Astrocyte (in vitro differentiated cells and primary cell): ENCODE measurements around the gene LRRC45. TPM values are rescaled to one million over a fixed set of nuclear protein-coding genes. Genes with fewer than 3 reads are reported as not detected.

Experiments
- DNase-seq: peaks from one replicate; pipeline ENCODE4 v3.0.0-alpha.2; 2010; ENCODE audit warnings: low read depth
- FAIRE-seq: peaks from 2 replicates; lab custom pipeline; 2011; peaks lifted over from hg19 to GRCh38; lab: Jason Lieb, UNC
- H2AFZ ChIP-seq: 2 replicates; pipeline ENCODE4 v1.6.0; 2012; ENCODE audit warnings: low read depth, low read length, inconsistent platforms
- H3K27ac ChIP-seq: 2 replicates; pipeline ENCODE4 v1.5.1; 2011; ENCODE audit warnings: low read depth, low read length, inconsistent platforms
- H3K27me3 ChIP-seq: 2 replicates; pipeline ENCODE4 v1.6.0; 2011; ENCODE audit warnings: low read length, inconsistent platforms; ENCODE audit not compliant: insufficient read depth
- H3K36me3 ChIP-seq: 2 replicates; pipeline ENCODE4 v1.5.1; 2011; ENCODE audit warnings: low read length, inconsistent platforms; ENCODE audit not compliant: insufficient read depth
- H3K4me1 ChIP-seq: 2 replicates; pipeline ENCODE4 v1.5.1; 2011; ENCODE audit warnings: low read length, inconsistent platforms; ENCODE audit not compliant: insufficient read depth
- H3K4me2 ChIP-seq: 2 replicates; pipeline ENCODE4 v1.6.0; 2012; ENCODE audit warnings: low read length, inconsistent platforms
- H3K4me3 ChIP-seq: 2 replicates; pipeline ENCODE4 v1.5.1; 2011; ENCODE audit warnings: low read depth, mild to moderate bottlenecking, low read length, inconsistent platforms; ENCODE audit not compliant: insufficient read depth
- H3K79me2 ChIP-seq: 2 replicates; pipeline ENCODE4 v1.6.0; 2012; ENCODE audit warnings: mild to moderate bottlenecking, low read length, inconsistent platforms; ENCODE audit not compliant: insufficient read depth
- H3K9ac ChIP-seq: 2 replicates; pipeline ENCODE4 v1.6.0; 2012; ENCODE audit warnings: mild to moderate bottlenecking, low read length, inconsistent platforms
- H3K9me3 ChIP-seq: 2 replicates; pipeline ENCODE4 v1.5.1; 2012; ENCODE audit warnings: low read depth, mild to moderate bottlenecking, low read length, inconsistent platforms; ENCODE audit not compliant: insufficient read depth
- H4K20me1 ChIP-seq: 2 replicates; pipeline ENCODE4 v1.6.0; 2012; ENCODE audit warnings: low read length, inconsistent platforms; ENCODE audit not compliant: insufficient read depth
- H3K27ac Mint-ChIP-seq: one replicate; pipeline ENCODE4 v1.8.0; 2021; ENCODE audit warnings: mild to moderate bottlenecking, mixed read lengths; ENCODE audit not compliant: unreplicated experiment
- H3K27me3 Mint-ChIP-seq: one replicate; pipeline ENCODE4 v1.8.0; 2021; ENCODE audit warnings: low read depth, mixed read lengths; ENCODE audit not compliant: unreplicated experiment
- H3K36me3 Mint-ChIP-seq: one replicate; pipeline ENCODE4 v1.8.0; 2021; ENCODE audit warnings: low read depth, mixed read lengths; ENCODE audit not compliant: unreplicated experiment
- H3K4me1 Mint-ChIP-seq: one replicate; pipeline ENCODE4 v1.8.0; 2021; ENCODE audit warnings: low read depth, mixed read lengths; ENCODE audit not compliant: unreplicated experiment
- H3K4me3 Mint-ChIP-seq: one replicate; pipeline ENCODE4 v1.8.0; 2021; ENCODE audit warnings: mild to moderate bottlenecking, moderate library complexity, mixed read lengths; ENCODE audit not compliant: unreplicated experiment
- H3K9me3 Mint-ChIP-seq: one replicate; pipeline ENCODE4 v1.8.0; 2021; ENCODE audit warnings: mild to moderate bottlenecking, mixed read lengths; ENCODE audit not compliant: unreplicated experiment
- EZH2 ChIP-seq: IDR thresholded peaks from 2 replicates; pipeline ENCODE4 v1.6.1; 2012; ENCODE audit warnings: mild to moderate bottlenecking, low read length, inconsistent platforms; ENCODE audit not compliant: insufficient read depth
- total RNA-seq: library from RNA; stranded (reverse); gene quantifications from 2 replicates; pipeline ENCODE4 v1.2.1, GENCODE V29; 2021
- TF ChIP-seq, protein P1 (sequence below): IDR thresholded peaks from 2 replicates; pipeline ENCODE4 v1.5.1; 2011; ENCODE audit warnings: low read depth, mild to moderate bottlenecking, inconsistent platforms, low read length, moderate library complexity; ENCODE audit not compliant: insufficient read depth

Gene LRRC45
- total RNA-seq, 1 donor from 2014 or later = 6.6 TPM

- H3K4me1 Mint-ChIP-seq = no peaks in the 10 kb centered on the region
- Histone ChIP-seq H3K4me1 (no peaks in the 10 kb centered on the region), H3K4me2 (no peak overlapping the region), H3K9me3 (no peaks in the 10 kb centered on the region), H3K4me3 (no peak overlapping the region), H3K27ac (no peak overlapping the region), H3K27me3 (no peaks in the 10 kb centered on the region), H2AFZ (no peak overlapping the region), H3K36me3 (no peaks in the 10 kb centered on the region), H3K9ac (no peak overlapping the region), H4K20me1 (peaks cover 47% of the 10 kb centered on the region), H3K79me2 (no peaks in the 10 kb centered on the region)
- TF ChIP-seq EZH2 = no peak
- TF ChIP-seq, protein P1, sequence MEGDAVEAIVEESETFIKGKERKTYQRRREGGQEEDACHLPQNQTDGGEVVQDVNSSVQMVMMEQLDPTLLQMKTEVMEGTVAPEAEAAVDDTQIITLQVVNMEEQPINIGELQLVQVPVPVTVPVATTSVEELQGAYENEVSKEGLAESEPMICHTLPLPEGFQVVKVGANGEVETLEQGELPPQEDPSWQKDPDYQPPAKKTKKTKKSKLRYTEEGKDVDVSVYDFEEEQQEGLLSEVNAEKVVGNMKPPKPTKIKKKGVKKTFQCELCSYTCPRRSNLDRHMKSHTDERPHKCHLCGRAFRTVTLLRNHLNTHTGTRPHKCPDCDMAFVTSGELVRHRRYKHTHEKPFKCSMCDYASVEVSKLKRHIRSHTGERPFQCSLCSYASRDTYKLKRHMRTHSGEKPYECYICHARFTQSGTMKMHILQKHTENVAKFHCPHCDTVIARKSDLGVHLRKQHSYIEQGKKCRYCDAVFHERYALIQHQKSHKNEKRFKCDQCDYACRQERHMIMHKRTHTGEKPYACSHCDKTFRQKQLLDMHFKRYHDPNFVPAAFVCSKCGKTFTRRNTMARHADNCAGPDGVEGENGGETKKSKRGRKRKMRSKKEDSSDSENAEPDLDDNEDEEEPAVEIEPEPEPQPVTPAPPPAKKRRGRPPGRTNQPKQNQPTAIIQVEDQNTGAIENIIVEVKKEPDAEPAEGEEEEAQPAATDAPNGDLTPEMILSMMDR = no peak
- no peak overlapping the region for H3K4me3 Mint-ChIP-seq
- H3K27ac Mint-ChIP-seq = no peak overlapping the region
- H3K9me3 Mint-ChIP-seq = no peaks in the 10 kb centered on the region
- no peaks in the 10 kb centered on the region for H3K27me3 Mint-ChIP-seq
- H3K36me3 Mint-ChIP-seq = peaks cover 2% of the 10 kb centered on the region
- FAIRE-seq = no peak
- no peak for DNase-seq
Observed at GRCh38 chr17:82079001-82079677, 56.0 kb downstream of the LRRC45 start.

DNA sequence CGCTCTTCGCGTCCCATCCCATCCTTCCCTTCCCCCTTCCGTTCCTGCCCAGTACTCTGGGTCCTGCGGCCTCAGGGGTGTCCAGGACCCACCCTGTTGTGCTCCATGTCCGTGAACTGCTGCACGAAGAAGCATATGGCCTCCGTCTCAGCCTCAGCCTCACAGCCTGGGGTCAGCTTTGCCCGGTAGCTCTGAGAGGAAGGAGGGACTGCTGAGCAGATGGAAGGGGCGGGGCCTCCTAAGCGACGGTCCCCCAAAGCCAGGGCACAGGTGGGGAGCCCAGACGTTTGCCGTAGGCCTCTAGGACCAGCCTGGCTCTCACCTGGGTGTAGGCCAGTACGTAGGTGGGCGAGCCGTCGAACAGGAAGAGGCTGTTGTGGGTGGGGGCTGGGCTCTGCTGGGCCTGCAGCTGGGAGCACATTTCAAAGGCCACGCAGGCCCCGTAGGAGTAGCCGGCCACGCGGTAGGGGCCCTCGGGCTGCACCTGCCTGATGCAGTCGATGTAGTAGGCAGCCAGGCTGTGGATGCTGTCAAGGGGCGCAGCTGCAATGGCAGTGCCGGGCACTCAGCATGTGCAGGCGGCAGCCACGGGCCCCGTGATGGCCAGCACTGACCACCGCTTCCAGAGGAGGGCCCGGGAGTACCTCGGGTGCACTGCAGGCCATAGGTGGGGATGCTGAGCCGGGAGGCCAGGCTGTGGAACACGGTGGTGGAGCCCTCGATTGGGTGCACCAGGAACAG is 57.1 kb downstream of the LRRC45 start:
- Histone ChIP-seq H3K4me3 (no peak overlapping the region), H4K20me1 (peaks cover 52% of the 10 kb centered on the region), H3K4me2 (no peak overlapping the region), H3K36me3 (no peaks in the 10 kb centered on the region), H3K27ac (no peak overlapping the region), H3K9ac (no peak overlapping the region), H3K9me3 (no peaks in the 10 kb centered on the region), H2AFZ (no peak overlapping the region), H3K27me3 (no peaks in the 10 kb centered on the region), H3K4me1 (no peaks in the 10 kb centered on the region), H3K79me2 (no peaks in the 10 kb centered on the region)
- TF ChIP-seq EZH2 = no peak
- TF ChIP-seq, protein P1 = no peak
- H3K27me3 Mint-ChIP-seq = no peaks in the 10 kb centered on the region
- H3K27ac Mint-ChIP-seq = no peak overlapping the region
- H3K36me3 Mint-ChIP-seq = peaks cover 2% of the 10 kb centered on the region
- no peak for FAIRE-seq
- no peaks in the 10 kb centered on the region for H3K9me3 Mint-ChIP-seq
- no peak overlapping the region for H3K4me3 Mint-ChIP-seq
- H3K4me1 Mint-ChIP-seq = no peaks in the 10 kb centered on the region
- no peak for DNase-seq

Other genes starting within 250 kb of the LRRC45 start
- not detected in 2 replicates for gene GCGR, start 219.2 kb upstream of the LRRC45 start, total RNA-seq
- gene MCRIP1, start 190.0 kb upstream of the LRRC45 start, total RNA-seq = 106 and 113 TPM in 2 replicates
- 0.65 TPM in 1 of 2 replicates, not detected in the other for gene PPP1R27, start 188.3 kb upstream of the LRRC45 start, total RNA-seq
- gene P4HB, start 162.8 kb upstream of the LRRC45 start, total RNA-seq = 1,268 and 1,504 TPM in 2 replicates
- 352 and 367 TPM in 2 replicates for gene ARHGDIA, start 152.0 kb upstream of the LRRC45 start, total RNA-seq
- gene ALYREF, start 131.7 kb upstream of the LRRC45 start, total RNA-seq = 86.4 and 110 TPM in 2 replicates
- 104 and 113 TPM in 2 replicates for gene ANAPC11, start 131.6 kb upstream of the LRRC45 start, total RNA-seq
- gene NPB, start 121.1 kb upstream of the LRRC45 start, total RNA-seq = 2.0 and 2.7 TPM in 2 replicates
- 26.0 and 31.6 TPM in 2 replicates for gene PCYT2, start 111.9 kb upstream of the LRRC45 start, total RNA-seq
- 26.5 and 30.2 TPM in 2 replicates for gene SIRT7, start 105.1 kb upstream of the LRRC45 start, total RNA-seq
- gene MAFG, start 95.6 kb upstream of the LRRC45 start, total RNA-seq = 33.2 and 35.8 TPM in 2 replicates
- 164 and 191 TPM in 2 replicates for gene PYCR1, start 86.0 kb upstream of the LRRC45 start, total RNA-seq
- not detected in 2 replicates for gene MYADML2, start 76.1 kb upstream of the LRRC45 start, total RNA-seq
- 0.89 and 1.7 TPM in 2 replicates for gene NOTUM, start 62.1 kb upstream of the LRRC45 start, total RNA-seq
- 23.6 and 25.5 TPM in 2 replicates for gene ASPSCR1, start 45.7 kb upstream of the LRRC45 start, total RNA-seq
- gene CENPX, start 427 bp upstream of the LRRC45 start, total RNA-seq = 26.3 and 26.7 TPM in 2 replicates
- 40.5 and 41.3 TPM in 2 replicates for gene RAC3, start 8.4 kb downstream of the LRRC45 start, total RNA-seq
- 42.3 and 49.9 TPM in 2 replicates for gene DCXR, start 14.4 kb downstream of the LRRC45 start, total RNA-seq
- 40.2 and 41.9 TPM in 2 replicates for gene RFNG, start 28.5 kb downstream of the LRRC45 start, total RNA-seq
- gene GPS1, start 28.6 kb downstream of the LRRC45 start, total RNA-seq = 91.4 and 102 TPM in 2 replicates
- gene DUS1L, start 42.5 kb downstream of the LRRC45 start, total RNA-seq = 55.1 and 59.5 TPM in 2 replicates
- gene FASN, start 74.9 kb downstream of the LRRC45 start, total RNA-seq = 156 and 203 TPM in 2 replicates
- gene CCDC57, start 189.5 kb downstream of the LRRC45 start, total RNA-seq = 19.9 and 20.4 TPM in 2 replicates
- gene SLC16A3, start 205.7 kb downstream of the LRRC45 start, total RNA-seq = 292 and 385 TPM in 2 replicates